OCI-LY1 (cell line): ENCODE results near the gene PDK2.

Experiments used
- EZH2 ChIP-seq: fragments of 200-600 bp; sonication (generic), shearing (Covaris generic); IDR thresholded peaks from 2 replicates; pipeline ENCODE4 v1.8.0; 2017; ENCODE audit warnings: borderline replicate concordance, mixed run types, mild to moderate bottlenecking, antibody characterized with exemption, low read length, moderate library complexity, mixed read lengths
- TF ChIP-seq, protein P1 (sequence below): fragments of 200-600 bp; sonication (generic), shearing (Covaris generic); IDR thresholded peaks from 2 replicates; pipeline ENCODE4 v1.5.1; 2017; ENCODE audit warnings: mild to moderate bottlenecking, antibody characterized with exemption, low read length, moderate library complexity, mixed read lengths

DNA sequence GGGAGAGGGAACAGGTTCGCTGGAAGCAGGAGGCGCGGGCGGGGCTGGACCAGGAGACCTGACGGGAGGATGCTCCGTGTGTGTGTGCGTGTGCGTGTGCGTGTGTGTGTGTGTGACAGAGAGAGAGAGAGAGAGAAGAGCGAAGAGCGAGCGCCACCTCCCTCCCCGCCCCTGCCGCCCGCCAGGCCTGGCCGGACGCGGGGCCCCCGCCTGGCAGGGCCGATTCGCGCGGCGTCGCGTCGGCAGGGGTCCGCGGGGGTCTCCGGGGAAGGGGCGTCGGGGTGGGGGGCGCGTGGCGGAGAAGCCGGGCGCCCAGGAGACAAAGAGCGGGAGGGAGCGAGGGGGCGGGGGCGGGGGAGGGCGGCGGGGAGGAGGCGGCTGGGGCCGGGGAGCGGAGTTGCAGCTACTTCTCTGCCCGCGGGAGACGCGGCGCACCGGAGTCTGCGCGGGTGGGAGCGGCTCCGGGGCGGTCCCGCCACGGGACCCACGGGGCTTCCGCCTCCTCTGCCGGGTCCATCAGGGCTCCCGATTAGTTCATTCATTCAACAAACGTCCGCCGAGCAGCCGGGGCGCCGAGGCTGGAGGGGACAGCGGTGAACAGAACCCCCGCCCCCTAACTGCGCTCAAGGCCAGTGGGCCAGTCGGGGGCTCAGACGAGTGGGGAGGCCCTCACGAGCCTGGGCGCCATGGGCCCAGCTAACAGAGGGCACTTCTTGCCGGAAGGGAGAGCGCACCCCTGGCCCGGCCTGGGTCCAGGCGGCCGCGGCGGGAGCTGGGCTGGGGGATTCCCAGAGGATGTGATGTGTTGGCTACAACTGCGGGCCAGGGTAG, 34.8 kb downstream of the PDK2 start, which contains the start of gene SAMD14:
- TF ChIP-seq, protein P1, sequence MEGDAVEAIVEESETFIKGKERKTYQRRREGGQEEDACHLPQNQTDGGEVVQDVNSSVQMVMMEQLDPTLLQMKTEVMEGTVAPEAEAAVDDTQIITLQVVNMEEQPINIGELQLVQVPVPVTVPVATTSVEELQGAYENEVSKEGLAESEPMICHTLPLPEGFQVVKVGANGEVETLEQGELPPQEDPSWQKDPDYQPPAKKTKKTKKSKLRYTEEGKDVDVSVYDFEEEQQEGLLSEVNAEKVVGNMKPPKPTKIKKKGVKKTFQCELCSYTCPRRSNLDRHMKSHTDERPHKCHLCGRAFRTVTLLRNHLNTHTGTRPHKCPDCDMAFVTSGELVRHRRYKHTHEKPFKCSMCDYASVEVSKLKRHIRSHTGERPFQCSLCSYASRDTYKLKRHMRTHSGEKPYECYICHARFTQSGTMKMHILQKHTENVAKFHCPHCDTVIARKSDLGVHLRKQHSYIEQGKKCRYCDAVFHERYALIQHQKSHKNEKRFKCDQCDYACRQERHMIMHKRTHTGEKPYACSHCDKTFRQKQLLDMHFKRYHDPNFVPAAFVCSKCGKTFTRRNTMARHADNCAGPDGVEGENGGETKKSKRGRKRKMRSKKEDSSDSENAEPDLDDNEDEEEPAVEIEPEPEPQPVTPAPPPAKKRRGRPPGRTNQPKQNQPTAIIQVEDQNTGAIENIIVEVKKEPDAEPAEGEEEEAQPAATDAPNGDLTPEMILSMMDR, result no peak
- TF ChIP-seq EZH2, result no peak
